ENCODE results near the gene DDX54.

DNA sequence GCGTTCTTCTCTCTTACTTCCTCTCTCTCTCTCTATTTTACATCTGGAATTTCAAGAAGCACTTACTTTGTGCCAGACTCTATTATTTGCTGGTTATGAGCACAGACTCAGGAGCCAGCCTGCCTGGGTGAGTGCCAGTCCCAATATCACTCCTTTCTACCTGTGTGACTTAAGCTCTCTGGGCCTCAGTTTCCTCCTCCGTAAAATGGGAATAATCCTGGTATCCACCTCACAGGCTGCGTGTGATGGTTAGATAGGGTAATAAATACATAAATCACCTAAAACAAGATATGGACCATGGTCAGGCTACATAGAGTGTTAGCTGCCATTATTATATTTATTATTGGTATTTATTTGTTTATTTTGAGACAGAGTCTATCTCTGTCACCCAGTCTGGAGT, 74.0 kb downstream of the DDX54 start:
- TF ChIP-seq POLR2A (IDR thresholded peaks at IDR 0.05) = no peak
- TF ChIP-seq, protein P1, sequence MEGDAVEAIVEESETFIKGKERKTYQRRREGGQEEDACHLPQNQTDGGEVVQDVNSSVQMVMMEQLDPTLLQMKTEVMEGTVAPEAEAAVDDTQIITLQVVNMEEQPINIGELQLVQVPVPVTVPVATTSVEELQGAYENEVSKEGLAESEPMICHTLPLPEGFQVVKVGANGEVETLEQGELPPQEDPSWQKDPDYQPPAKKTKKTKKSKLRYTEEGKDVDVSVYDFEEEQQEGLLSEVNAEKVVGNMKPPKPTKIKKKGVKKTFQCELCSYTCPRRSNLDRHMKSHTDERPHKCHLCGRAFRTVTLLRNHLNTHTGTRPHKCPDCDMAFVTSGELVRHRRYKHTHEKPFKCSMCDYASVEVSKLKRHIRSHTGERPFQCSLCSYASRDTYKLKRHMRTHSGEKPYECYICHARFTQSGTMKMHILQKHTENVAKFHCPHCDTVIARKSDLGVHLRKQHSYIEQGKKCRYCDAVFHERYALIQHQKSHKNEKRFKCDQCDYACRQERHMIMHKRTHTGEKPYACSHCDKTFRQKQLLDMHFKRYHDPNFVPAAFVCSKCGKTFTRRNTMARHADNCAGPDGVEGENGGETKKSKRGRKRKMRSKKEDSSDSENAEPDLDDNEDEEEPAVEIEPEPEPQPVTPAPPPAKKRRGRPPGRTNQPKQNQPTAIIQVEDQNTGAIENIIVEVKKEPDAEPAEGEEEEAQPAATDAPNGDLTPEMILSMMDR (IDR thresholded peaks at IDR 0.05) = no peak

All from body of pancreas (tissue), 4 donors.